Spleen (tissue), 7 donors: ENCODE results near the gene SERPINA4.

Experiments used
- CTCF ChIP-seq, 11 experiments: fragments of 200-600 bp in 7 of 11; fragments of 450-650 bp in 4 of 11; sonication (generic) in 4 of 11; IDR thresholded peaks in 8 of 11; conservative IDR thresholded peaks in 3 of 11; 1 replicate in 7 of 11; 2 replicates in 4 of 11; pipeline versions ENCODE4 v1.4.0 to v1.8.0; 2016 to 2021; ENCODE audit warnings: antibody characterized with exemption in 11 of 11, inconsistent platforms in 4 of 11, mild to moderate bottlenecking in 1 of 11
- POLR2A ChIP-seq, 3 donors: fragments of 450-650 bp; IDR thresholded peaks; one replicate each; pipeline ENCODE4 v1.5.1; 2017; ENCODE audit warnings: antibody characterized with exemption in 3 of 3, mild to moderate bottlenecking in 1 of 3
- POLR2AphosphoS5 ChIP-seq, 3 donors: sonication (generic); formaldehyde crosslinking; IDR thresholded peaks; one replicate each; pipeline ENCODE4 v1.5.1; 2017; ENCODE audit warnings: antibody characterized with exemption in 3 of 3
- donor health status: DM: no; HTN: no; CAD: no; lungs with moderate emphysema.
- donor health status: DM: no; HTN: no; CAD: no.
- donor health status: DM: no; HTN: no; CAD: no.

GRCh38 chr14:94559638-94560290 is 1.5 kb upstream of the SERPINA4 start:
- TF ChIP-seq POLR2A (IDR thresholded peaks at IDR 0.05) (no peak), POLR2AphosphoS5 (IDR thresholded peaks at IDR 0.05) (no peak), CTCF (IDR thresholded peaks at IDR 0.05 in 8 of 11, conservative IDR thresholded peaks at IDR 0.05 in 3 of 11) (no peak)
